WERI-Rb-1 (cell line): Measurements from ENCODE around the gene GPN1.
"Not testable (repeated sequence)": the region's sequence is repeated elsewhere in the genome, so short reads cannot be mapped to it uniquely, and the experiment has no call there.

ENCODE experiments used
- DNase-seq: peaks from one replicate; pipeline ENCODE4 v3.0.0-alpha.2; 2020
- H3K27ac ChIP-seq: fragments of 250-450 bp; sonication (Bioruptor Pico); 2 replicates; pipeline ENCODE4 v1.5.1; 2020; ENCODE audit warnings: mild to moderate bottlenecking, moderate library complexity
- H3K27me3 ChIP-seq: fragments of 250-450 bp; sonication (Bioruptor Pico); 2 replicates; pipeline ENCODE4 v1.5.1; 2021; ENCODE audit warnings: mild to moderate bottlenecking, low read depth, moderate library complexity; ENCODE audit not compliant: insufficient read depth, severe bottlenecking
- H3K36me3 ChIP-seq: fragments of 250-450 bp; sonication (Bioruptor Pico); 2 replicates; pipeline ENCODE4 v1.5.1; 2020; ENCODE audit warnings: mild to moderate bottlenecking, moderate library complexity
- H3K4me3 ChIP-seq: 2 replicates; pipeline ENCODE4 v1.5.1; 2011; ENCODE audit warnings: low read depth, mild to moderate bottlenecking, control low read depth, low read length
- H3K9me3 ChIP-seq: fragments of 250-450 bp; sonication (Bioruptor Pico); 2 replicates; pipeline ENCODE4 v1.5.1; 2021; ENCODE audit warnings: mild to moderate bottlenecking, moderate library complexity; ENCODE audit not compliant: severe bottlenecking
- CTCF ChIP-seq: IDR thresholded peaks from 2 replicates; pipeline ENCODE4 v1.5.1; 2011; ENCODE audit warnings: low read depth, mild to moderate bottlenecking, control low read depth, inconsistent platforms, low read length

GPN1 gene

GRCh38 chr2:27584597-27584996 is 44.3 kb upstream of the GPN1 start:
- no peak for DNase-seq
- no peak for TF ChIP-seq CTCF
- no peak overlapping the region for H3K4me3 ChIP-seq

GRCh38 chr2:27587025-27587424 is 41.8 kb upstream of the GPN1 start:
- TF ChIP-seq CTCF, result no peak
- no peak for DNase-seq
- Histone ChIP-seq H3K4me3 (no peak overlapping the region), H3K9me3 (peaks cover 5% of the 10 kb centered on the region), H3K27me3 (no peaks in the 10 kb centered on the region), H3K27ac (no peak overlapping the region), H3K36me3 (peaks cover 3% of the 10 kb centered on the region; the same call in 1 of the 2 replicates)

More at GRCh38 chr2:27584597-27584996, 44.3 kb upstream of the GPN1 start:
- peaks cover 8% of the 10 kb centered on the region for H3K9me3 ChIP-seq
- no peak overlapping the region for H3K27ac ChIP-seq
- H3K36me3 ChIP-seq, result peaks cover 3% of the 10 kb centered on the region; the same call in 1 of the 2 replicates
- H3K27me3 ChIP-seq, result no peaks in the 10 kb centered on the region

- no peak overlapping the region for H3K4me3 ChIP-seq
- TF ChIP-seq CTCF, result no peak
- no peaks in the 10 kb centered on the region for H3K27me3 ChIP-seq
- H3K9me3 ChIP-seq, result no peaks in the 10 kb centered on the region
- no peak for DNase-seq
- no peak overlapping the region for H3K27ac ChIP-seq
- H3K36me3 ChIP-seq, result peaks cover 6% of the 10 kb centered on the region
Observed at GRCh38 chr2:27588308-27588707, 40.5 kb upstream of the GPN1 start.

GRCh38 chr2:27591745-27592144 is 37.1 kb upstream of the GPN1 start:
- Histone ChIP-seq H3K9me3 (peaks cover 8% of the 10 kb centered on the region), H3K27me3 (no peaks in the 10 kb centered on the region), H3K27ac (no peak overlapping the region), H3K4me3 (no peak overlapping the region), H3K36me3 (peaks cover 3% of the 10 kb centered on the region; the same call in 1 of the 2 replicates)
- DNase-seq, result no peak
- TF ChIP-seq CTCF, result no peak

- Histone ChIP-seq H3K27ac (no peak overlapping the region), H3K9me3 (peaks cover 8% of the 10 kb centered on the region), H3K4me3 (no peak overlapping the region), H3K36me3 (peaks cover 11% of the 10 kb centered on the region), H3K27me3 (no peaks in the 10 kb centered on the region)
- TF ChIP-seq CTCF, result no peak
- no peak for DNase-seq
Observed at GRCh38 chr2:27593240-27593639, 35.6 kb upstream of the GPN1 start.

GRCh38 chr2:27594020-27594703 is 34.7 kb upstream of the GPN1 start:
- not testable (repeated sequence) for H3K27ac ChIP-seq, H3K4me3 ChIP-seq, H3K9me3 ChIP-seq, H3K27me3 ChIP-seq, DNase-seq
- peaks cover 16% of the 10 kb centered on the region for H3K36me3 ChIP-seq

GRCh38 chr2:27595412-27595811 is 33.4 kb upstream of the GPN1 start:
- peaks cover 29% of the 10 kb centered on the region for H3K36me3 ChIP-seq
- H3K27me3 ChIP-seq, H3K9me3 ChIP-seq, H3K4me3 ChIP-seq, H3K27ac ChIP-seq, DNase-seq: not testable (repeated sequence)
